Retina (tissue), 1 donor: ENCODE data around the gene SMYD4.

Experiments
- DNase-seq: peaks from one replicate; pipeline ENCODE4 v3.0.0-alpha.2; 2016

The SMYD4 gene

GRCh38 chr17:1729966-1730325 is 99.8 kb downstream of the SMYD4 start:
- no peak for DNase-seq
